Upper lobe of left lung (tissue), 4 donors: ENCODE results near the gene TLCD5.

Source experiments
- EP300 ChIP-seq, 4 donors: sonication (generic); formaldehyde crosslinking; IDR thresholded peaks; one replicate each; pipeline ENCODE4 v1.5.1; 2017; ENCODE audit warnings: antibody characterized with exemption in 4 of 4, control low read depth in 2 of 4
- TF ChIP-seq, protein P1 (sequence below), 6 experiments: fragments of 450-650 bp in 4 of 6; fragments of 200-600 bp in 2 of 6; sonication (generic) in 2 of 6; IDR thresholded peaks; one replicate each; pipeline ENCODE4 v1.5.1; 2016 to 2019; ENCODE audit warnings: antibody characterized with exemption in 6 of 6

DNA sequence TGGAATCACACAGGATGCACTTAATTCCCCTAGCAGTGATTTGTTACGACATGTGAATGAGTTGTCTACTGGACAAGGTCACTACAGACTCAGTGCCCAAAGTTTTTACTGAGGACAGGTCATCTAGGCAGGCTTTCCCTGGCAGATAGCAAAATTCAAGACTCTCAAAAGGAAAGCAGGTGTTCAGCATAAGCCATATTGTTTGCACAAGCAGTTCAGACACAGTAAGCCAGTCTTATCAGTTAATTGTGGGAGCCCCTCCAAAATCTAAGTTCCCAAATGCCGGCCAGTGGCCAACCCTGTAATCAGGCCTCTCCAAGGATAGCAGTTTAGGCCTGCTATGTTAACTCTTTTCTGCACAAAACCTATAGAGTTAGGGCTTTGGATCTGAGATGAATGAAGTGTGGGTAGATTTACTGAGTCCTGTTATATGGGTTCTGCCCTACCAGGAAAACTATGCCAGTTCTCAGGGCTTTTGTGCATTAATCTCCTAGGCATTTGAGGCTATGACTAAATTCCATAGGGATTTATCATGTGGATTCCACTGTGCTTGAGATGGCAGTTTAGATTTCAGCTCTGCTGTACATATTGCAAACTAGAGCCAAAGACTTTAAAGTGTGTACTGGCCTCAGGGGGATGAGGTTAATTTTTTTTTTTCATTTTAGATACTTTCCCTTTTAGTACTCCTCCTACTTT is 6.3 kb downstream of the TLCD5 start:
- no peak for TF ChIP-seq EP300 (IDR thresholded peaks at IDR 0.05)
- TF ChIP-seq, protein P1, sequence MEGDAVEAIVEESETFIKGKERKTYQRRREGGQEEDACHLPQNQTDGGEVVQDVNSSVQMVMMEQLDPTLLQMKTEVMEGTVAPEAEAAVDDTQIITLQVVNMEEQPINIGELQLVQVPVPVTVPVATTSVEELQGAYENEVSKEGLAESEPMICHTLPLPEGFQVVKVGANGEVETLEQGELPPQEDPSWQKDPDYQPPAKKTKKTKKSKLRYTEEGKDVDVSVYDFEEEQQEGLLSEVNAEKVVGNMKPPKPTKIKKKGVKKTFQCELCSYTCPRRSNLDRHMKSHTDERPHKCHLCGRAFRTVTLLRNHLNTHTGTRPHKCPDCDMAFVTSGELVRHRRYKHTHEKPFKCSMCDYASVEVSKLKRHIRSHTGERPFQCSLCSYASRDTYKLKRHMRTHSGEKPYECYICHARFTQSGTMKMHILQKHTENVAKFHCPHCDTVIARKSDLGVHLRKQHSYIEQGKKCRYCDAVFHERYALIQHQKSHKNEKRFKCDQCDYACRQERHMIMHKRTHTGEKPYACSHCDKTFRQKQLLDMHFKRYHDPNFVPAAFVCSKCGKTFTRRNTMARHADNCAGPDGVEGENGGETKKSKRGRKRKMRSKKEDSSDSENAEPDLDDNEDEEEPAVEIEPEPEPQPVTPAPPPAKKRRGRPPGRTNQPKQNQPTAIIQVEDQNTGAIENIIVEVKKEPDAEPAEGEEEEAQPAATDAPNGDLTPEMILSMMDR (IDR thresholded peaks at IDR 0.05) = no peak
